Activated CD8-positive, alpha-beta memory T cell treated with anti-CD3 and anti-CD28 coated beads, Interleukin-2, amount 50 U/mL, for 24 hours (primary cell): ENCODE measurements around the gene VPS4A.

Experiments
- DNase-seq: peaks from one replicate; pipeline ENCODE4 v3.0.0-alpha.2; 2020; ENCODE audit errors: extremely low read depth

VPS4A gene

GRCh38 chr16:69307091-69307490 lies 4.1 kb upstream of the VPS4A start:
- DNase-seq = no peak

- DNase-seq = no peak
Measured at GRCh38 chr16:69307856-69308255, 3.3 kb upstream of the VPS4A start.

GRCh38 chr16:69309316-69309715 lies 1.8 kb upstream of the VPS4A start:
- no peak for DNase-seq

- DNase-seq = no peak
Measured at GRCh38 chr16:69311533-69312387, 610 bp downstream of the VPS4A start.

- DNase-seq = no peak
Measured at GRCh38 chr16:69313469-69313868, 2.3 kb downstream of the VPS4A start.

- DNase-seq = no peak
Measured at GRCh38 chr16:69314534-69314933, 3.4 kb downstream of the VPS4A start.

- DNase-seq = no peak
Measured at GRCh38 chr16:69315486-69316311, 4.5 kb downstream of the VPS4A start.

GRCh38 chr16:69316595-69317034 lies 5.5 kb downstream of the VPS4A start:
- DNase-seq = no peak

- DNase-seq = no peak
Measured at GRCh38 chr16:69318177-69318910, 7.2 kb downstream of the VPS4A start.

- DNase-seq = no peak
Measured at GRCh38 chr16:69318911-69319289, 7.8 kb downstream of the VPS4A start.

GRCh38 chr16:69319381-69319780 lies 8.2 kb downstream of the VPS4A start:
- no peak for DNase-seq

GRCh38 chr16:69319826-69320739 lies 8.9 kb downstream of the VPS4A start:
- no peak for DNase-seq

- no peak for DNase-seq
Measured at GRCh38 chr16:69320740-69321073, 9.6 kb downstream of the VPS4A start.

GRCh38 chr16:69321080-69321479 lies 9.9 kb downstream of the VPS4A start:
- DNase-seq = no peak

- DNase-seq = no peak
Measured at GRCh38 chr16:69322343-69322742, 11.2 kb downstream of the VPS4A start.

GRCh38 chr16:69323415-69323814 lies 12.3 kb downstream of the VPS4A start:
- DNase-seq = no peak

GRCh38 chr16:69324013-69324531 lies 12.9 kb downstream of the VPS4A start:
- no peak for DNase-seq

GRCh38 chr16:69324585-69325253 lies 13.6 kb downstream of the VPS4A start:
- DNase-seq = no peak

- no peak for DNase-seq
Measured at GRCh38 chr16:69325784-69326171, 14.6 kb downstream of the VPS4A start.

GRCh38 chr16:69326172-69326873 lies 15.2 kb downstream of the VPS4A start:
- no peak for DNase-seq
